HG03039 (cell line): ENCODE data around the gene LCAT.

ENCODE experiments used
- ATAC-seq: cut with Tn5 transposase; IDR thresholded peaks from one replicate; pipeline ENCODE4 v1.9.1; 2021; ENCODE audit warnings: mild to moderate bottlenecking, moderate library complexity; ENCODE audit not compliant: unreplicated experiment

Gene LCAT

DNA sequence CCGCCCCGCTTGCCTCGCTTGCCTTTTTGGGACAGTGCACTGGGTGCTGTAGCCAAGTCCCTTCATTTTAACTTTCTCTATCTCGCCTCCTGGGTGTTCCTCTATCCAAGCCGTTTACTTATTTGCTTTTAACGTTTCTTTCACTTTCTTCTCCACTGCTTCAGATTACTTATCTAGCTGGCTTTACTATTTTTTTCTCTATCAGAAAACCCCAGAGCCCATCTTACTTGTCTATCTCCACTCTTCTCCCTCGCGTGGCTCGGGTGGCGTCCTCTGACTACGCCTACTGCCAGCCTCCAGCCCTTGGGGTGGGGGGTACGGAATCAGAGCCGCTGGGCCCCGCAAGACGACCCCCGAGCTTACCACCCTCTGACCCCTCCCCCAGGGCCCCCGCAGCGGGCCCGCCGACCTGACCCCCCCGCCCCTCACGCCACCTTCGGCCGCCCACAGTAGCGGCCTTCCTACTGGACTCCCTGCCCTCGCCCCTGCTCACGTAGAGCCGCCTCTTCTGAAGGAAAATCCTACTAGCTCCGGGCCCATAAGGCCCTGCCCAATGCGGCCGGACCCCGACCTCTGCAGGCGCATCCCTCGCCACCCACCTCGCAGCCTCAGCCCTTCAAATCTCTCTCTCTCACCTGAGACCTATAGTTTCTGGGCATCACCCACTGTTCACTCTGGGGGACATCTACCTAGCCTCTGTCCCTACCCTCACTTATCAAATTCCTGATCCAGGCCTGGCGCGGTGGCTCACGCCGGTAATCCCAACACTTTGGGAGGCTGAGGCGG, 25.5 kb upstream of the LCAT start:
- ATAC-seq: no peak

- ATAC-seq: peak; percentile 69
Measured at GRCh38 chr16:67968400-67969253, 24.7 kb upstream of the LCAT start, which contains the start of gene SLC12A4. SLC12A4 (minus strand) TSS chr16:67968637; CDS start chr16:67968553, 84 bp downstream.

- peak; percentile 25 for ATAC-seq
Measured at GRCh38 chr16:67967958-67968399, 24.1 kb upstream of the LCAT start.

DNA sequence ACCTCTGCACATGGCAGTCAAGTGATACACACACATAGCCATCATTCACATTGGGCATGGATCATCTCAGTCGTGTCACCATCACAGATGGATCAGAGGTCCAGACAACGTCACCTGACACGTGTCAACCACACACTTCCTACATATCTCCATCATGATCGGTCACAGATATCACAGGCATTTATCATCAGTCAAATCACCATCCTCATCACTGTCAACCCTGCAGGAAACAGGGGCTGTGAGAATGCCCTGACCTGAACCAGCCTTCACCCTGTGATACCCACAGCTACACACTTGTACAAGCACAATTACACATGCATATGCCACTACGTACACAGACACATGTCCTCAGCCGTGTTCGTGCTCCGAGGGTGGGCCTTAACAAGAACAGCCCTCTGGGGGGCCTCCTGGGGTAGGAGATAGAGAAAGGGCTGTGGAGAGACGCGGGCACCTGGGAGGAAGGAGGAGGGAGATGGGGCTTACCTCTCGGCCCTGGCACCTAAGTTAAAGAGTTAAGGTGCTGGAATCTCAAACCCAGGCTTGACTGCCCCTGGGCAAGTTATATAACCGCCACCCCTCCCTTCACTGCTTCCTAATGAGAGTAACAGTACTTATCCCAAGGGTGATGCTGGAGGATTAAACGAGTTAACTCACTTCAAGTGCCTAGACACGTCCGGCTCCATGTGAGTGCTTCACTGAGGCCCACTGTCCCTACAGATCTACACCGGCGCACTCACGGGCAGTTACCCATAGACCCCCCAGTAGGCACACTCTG, 23.4 kb upstream of the LCAT start:
- ATAC-seq: peak; percentile 3

GRCh38 chr16:67966549-67967182, 22.7 kb upstream of the LCAT start:
- no peak for ATAC-seq

DNA sequence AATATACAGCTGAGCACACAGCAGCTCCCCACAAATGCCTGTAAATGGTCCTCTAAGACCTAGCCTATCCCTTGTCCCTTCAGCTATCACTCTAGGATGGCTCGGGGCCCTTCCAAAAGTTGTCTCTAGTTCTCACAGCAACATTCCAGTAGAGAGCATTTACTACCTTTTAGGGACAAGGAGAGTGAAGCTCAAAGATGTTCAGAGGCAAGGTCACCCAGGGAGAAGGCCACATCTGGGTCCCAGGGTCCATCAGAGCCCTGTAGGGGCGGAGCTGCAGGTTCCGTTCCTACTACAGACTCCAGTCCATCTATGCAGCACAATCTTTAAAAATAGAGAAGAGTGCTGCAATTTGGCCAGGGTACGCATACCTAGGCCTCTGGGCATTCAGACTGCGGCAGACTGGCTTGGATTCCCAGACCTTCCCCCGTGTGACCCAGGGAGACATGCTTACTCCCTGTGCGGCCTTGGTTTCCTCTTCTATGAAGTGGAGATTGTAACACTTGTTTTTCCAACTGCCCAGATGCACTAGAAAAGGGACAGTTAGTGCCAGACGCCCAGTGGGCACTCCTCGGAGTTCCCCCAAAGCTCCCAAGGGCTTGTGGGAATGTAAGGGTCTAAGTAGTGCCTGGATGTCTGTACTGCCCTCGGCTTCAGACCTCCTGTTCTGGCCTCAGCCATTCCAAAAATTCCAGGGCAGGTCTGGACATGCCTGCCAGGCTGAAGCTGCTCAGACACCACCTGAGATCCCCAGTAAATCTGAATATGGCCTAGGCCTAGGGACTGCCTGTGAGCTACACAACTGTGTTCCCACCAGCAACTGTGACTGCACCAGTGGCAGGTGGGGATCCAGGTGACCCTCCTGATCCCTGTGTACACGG, 22.0 kb upstream of the LCAT start:
- ATAC-seq: no peak

- ATAC-seq: no peak
Measured at GRCh38 chr16:67964477-67965131, 20.7 kb upstream of the LCAT start.

GRCh38 chr16:67963662-67964321, 19.9 kb upstream of the LCAT start:
- no peak for ATAC-seq

- no peak for ATAC-seq
Measured at GRCh38 chr16:67963292-67963661, 19.4 kb upstream of the LCAT start.

GRCh38 chr16:67962135-67962534, 18.2 kb upstream of the LCAT start:
- ATAC-seq: no peak

DNA sequence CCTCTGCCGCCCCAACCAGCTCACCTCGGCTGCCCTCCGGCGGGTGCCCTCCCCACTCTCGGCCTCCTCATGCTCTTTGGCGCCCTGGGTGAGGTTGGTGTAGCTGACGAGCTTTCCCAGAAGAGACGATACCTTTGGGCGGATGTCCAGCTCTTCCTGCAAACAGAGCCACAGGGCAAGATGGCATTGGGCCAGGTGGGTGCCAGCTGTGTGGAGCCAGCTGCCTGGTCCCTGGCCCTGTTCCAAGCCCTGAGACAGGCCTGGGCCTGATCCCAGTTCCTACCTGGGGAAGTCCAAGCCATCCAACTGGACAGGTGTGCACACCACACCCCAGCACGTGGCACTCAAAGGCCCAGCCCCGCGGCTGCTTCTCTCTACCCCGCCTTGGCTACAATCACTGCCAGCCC, 17.6 kb upstream of the LCAT start:
- ATAC-seq: no peak

DNA sequence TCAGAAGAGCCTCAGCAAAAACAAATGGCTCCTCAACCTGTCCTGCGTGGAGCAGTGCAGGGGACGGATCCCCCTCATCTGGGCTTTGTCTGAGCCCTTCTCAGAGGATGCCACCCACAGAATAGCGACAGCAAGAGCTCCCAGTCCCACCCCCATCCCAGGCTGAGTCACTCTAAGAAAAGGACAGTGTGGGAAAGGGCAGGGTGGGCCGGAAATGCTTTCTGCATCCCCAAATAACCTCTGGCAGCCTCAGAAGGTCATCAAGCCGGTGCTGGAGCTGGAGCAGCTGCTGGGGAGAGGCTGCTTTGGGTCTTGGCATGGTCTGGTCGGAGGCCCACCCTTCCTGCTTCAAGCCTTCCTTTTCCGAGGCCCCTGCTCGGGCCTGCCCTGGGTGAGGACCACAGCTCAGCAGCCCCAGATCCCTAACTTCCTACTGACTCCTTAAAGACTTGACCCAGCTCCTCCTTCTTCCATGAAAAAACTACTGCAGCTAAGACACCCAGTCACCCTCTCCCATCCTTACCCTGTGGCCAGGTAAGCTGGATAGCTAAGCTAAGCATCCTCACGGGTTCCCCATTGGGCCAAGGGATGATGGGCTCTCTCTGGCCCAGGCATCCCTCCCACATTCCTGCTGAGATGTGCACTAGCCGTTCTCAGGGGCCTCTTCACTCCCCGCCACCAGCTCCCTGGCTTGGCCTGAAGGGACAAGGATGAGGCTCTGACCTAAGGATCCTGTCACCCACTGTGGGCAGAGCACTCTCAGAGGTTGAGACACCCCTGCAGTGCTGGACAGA, 15.8 kb upstream of the LCAT start:
- no peak for ATAC-seq

DNA sequence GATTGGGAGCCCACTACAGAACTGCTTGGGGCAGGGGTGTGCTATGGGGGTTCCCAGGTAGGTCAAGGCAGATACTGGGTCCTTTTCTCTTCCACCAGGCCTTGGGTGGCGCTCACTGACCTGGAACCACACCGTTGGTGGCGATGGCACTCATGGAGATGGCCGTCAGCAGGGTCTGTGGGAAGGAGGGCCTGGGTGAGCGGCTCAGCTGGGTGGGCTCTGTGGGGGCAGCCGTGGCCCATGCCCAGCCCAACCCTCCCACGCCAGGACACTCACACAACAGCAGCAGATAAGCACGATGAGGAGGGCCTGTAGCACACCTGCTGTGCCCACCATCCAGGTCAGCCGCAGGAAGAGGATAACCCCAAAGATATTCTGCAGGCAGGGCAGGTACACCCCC, 13.7 kb upstream of the LCAT start:
- no peak for ATAC-seq

DNA sequence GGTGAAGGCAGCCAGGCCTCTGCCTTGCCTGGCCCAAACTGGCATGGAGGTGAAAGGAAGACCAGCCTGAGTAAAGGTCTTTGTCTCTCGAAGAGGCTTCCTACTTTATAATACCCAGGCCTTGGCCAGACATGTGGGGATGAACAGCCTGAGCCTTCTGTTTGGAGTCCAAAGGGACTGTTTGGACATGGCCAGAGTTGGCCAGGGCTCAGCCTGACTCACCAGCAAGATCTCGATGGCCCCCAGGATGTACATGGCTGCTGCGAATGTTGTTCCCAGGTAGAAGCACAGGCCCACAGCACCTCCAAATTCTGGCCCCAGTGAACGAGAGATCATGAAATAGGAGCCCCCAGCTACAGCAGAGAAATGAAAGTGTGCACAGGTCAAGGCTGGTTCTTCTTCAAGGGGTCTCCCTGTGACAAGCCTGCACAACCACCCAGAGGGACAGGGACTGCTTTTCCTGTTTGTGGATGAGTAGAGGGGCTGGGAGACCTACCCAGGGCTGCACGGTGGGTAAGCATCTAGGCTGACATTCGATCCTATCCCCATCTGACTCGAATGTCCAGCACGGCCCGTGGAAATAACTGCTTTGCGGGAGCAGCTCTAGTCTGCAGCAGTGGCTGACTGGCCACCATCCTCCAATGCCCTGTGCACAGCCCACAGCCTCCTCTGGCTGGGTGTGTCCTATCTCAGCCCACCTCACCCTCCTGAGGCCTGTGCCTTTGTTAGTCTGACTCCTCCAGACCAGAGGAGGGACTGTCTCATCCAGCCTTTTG, 10.7 kb upstream of the LCAT start:
- ATAC-seq: no peak

GRCh38 chr16:67953641-67954375, 9.9 kb upstream of the LCAT start:
- ATAC-seq: no peak

DNA sequence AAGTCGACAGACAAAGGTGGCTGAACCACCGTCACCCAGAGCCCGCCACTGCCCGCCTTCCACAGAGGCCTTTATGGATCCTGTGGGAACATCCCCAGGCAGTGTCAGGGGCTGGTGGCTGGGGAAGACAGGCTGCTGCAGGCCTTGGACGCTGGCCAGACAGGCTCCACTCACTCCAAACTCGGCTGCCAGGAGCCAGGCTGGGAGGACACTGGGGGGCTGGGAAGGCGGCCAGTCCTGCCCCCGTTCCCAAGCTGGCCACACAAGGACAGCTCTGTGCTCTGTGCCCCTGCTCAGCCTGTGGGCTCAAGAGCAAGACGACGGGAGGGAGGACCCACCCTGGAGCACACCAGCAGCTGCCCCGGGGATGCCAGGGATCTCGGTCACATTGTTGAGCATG, 7.6 kb upstream of the LCAT start:
- no peak for ATAC-seq
